Endometrial microvascular endothelial cells (primary cell): ENCODE measurements around the gene RBBP5. TPM values are rescaled to one million over a fixed set of nuclear protein-coding genes. Genes with fewer than 3 reads are reported as not detected.

Source experiments
- in situ Hi-C: cut with HindIII; loops from 2 replicates; pipeline ENCODE4 v1.10.0; 2017; ENCODE audit warnings: low sequenced_read_pairs, low pct_unique_long_range_greater_than_20kb; ENCODE audit errors: inconsistent ontology term
- total RNA-seq: library from RNA; depleted of rRNA; stranded (reverse); fragments of >200 nt; gene quantifications from one replicate; pipeline ENCODE4 v1.2.3, GENCODE V29; 2015; ENCODE audit errors: inconsistent ontology term

Gene RBBP5
- total RNA-seq, 1 donor from 2014 or later, result 15.4 TPM

DNA sequence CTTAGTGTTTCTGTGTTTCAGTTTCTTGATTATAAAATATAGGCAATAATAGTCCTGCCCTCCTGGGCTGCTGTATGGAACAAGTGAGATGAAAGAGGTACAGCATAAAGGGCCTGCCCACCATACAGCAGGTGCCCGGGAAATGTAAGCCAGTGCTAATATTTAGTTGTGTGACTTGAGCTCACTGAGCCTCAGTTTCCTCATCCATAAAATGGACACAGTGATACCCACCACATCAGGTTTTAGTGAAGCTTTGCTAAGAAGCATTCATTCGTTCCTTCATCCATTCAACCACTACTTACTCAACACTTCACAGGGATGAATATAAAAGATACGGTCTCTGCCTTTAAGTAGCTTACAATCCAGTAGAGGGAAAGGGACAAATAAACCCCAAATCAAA, 58.9 kb downstream of the RBBP5 start:
- in situ Hi-C loops, result no loop called here

DNA sequence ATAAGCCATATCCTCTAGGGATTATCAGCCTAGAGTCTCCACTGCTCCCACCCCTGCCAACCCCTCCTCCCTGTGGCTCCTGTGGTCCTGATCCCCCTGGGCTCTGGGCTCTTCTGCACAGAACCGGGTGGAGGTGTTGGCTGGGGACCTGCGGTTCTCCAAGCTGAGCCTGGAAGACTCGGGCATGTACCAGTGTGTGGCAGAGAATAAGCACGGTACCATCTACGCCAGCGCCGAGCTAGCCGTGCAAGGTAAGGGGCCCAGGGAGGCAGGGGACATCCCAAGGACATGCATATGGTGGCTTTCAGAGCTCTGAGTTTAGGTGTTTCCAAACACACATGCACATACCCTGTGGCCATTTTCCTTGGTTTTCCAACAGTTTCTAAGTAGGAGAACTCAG, 59.5 kb downstream of the RBBP5 start:
- in situ Hi-C loops, result no loop called here

GRCh38 chr1:205061665-205062069, 60.1 kb downstream of the RBBP5 start:
- in situ Hi-C loops, result no loop called here

DNA sequence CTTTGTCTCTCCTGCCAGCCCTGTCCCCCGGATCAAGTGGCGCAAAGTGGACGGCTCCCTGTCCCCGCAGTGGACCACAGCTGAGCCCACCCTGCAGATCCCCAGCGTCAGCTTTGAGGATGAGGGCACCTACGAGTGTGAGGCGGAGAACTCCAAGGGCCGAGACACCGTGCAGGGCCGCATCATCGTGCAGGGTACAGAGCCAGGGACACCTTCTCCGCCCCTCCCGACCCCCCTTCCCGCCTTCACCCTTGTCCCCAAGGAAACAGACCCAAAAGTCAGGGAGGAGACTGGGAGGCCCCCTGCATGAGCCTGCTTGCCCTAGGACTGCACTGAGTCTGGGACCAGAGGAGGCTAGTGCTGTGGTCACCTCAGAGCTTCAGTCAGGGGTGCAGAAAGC, 60.6 kb downstream of the RBBP5 start:
- in situ Hi-C loops, result no loop called here

GRCh38 chr1:205060746-205061145, 61.0 kb downstream of the RBBP5 start:
- in situ Hi-C loops, result no loop called here

DNA sequence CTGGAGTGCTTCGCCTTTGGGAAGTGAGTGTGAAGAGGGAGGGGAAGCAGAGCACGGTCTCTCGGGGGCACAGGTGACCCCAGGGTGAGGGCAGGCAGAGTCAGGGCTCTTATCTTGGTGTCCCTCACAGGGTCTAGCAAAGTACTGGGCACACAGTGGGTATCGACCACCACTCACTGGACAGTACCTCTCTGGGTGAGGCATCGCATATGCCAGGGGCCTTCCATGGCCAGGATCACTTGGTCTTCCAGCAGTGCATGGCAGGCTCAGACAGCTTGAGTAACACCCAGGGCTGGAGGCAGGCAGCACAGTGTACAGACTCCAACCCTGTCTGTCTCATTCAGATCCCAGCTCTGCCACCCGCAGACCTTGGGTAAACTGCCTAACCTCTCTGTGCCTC, 62.1 kb downstream of the RBBP5 start:
- in situ Hi-C loops, result no loop called here

- in situ Hi-C loops, result no loop called here
Measured at GRCh38 chr1:205058853-205059252, 62.9 kb downstream of the RBBP5 start.

DNA sequence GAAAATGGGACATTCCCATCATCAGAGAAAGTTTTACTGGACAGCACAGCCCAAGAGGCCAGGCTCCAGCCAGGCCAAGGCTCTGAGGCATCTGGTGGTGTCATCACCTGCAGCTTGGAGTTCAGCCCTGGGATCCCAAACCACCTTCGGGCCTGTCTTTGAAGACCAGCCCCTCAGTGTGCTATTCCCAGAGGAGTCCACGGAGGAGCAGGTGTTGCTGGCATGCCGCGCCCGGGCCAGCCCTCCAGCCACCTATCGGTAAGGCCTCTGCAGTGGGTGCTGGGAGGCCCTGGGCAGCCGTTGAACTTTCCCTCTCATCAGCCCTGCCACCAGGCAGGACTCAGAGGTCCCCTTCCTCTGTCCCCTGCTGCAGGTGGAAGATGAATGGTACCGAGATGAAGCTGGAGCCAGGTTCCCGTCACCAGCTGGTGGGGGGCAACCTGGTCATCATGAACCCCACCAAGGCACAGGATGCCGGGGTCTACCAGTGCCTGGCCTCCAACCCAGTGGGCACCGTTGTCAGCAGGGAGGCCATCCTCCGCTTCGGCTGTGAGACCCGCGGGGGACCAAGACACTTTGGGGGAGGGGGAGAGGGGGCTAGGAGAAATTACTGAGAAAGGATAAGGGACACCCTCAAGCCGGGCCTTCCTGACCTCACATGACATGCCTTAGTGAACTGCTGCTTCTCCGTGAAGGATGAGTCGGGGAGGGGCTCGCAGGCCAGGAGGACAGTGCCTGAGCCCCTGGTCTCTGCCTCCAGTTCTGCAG, 63.8 kb downstream of the RBBP5 start:
- in situ Hi-C loops, result no loop called here

DNA sequence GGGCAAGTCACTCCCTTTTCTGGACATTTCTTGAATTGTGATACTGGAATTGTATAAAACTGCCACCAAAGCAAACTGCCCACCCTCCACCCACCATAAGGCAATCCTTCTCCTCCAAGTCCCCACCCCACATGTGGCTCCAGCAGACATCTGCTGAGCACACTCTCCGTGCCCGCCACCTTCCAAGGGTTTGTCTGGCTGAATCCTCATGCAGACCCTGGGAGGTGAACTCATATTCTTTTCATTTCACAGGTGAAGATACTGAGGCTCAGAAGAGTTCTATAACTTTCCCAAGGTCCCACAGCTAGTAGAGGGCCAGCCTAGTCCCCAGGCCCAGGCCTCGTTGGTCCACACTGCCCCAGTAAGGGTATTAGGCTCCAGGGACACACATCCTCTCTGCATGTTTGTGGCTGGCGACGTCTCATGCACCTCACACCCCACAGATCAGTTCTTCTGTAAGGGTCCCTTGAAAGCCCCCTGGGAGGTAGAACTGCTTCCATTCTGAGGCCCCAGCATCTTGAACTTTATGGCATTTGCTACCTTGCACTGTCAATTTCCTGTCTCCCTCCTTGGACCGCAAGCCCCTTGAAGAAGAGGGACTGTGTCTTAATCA, 64.7 kb downstream of the RBBP5 start:
- in situ Hi-C loops, result no loop called here

DNA sequence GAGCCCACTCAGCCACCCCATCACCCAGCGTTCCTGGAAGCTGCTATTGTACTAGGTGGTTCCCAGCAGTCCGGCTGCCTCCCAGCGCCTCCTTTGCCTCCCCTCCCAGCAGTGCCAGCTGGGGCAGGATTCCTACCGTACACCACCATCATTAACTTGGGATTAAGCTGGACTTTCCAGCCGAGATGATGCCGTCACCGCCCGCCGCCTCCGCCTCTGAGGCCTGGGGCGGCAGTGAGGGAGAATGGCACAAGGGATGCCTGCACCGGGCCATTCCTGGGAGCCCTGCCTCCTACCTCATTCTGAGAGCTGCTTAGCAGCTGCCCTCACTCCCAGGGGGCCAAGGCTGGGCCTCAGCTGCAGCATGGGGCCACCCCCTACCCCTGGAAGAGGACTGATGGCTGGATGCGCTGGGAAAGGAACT, 65.6 kb downstream of the RBBP5 start:
- in situ Hi-C loops, result no loop called here

GRCh38 chr1:205054013-205054412, 67.8 kb downstream of the RBBP5 start:
- in situ Hi-C loops, result no loop called here

DNA sequence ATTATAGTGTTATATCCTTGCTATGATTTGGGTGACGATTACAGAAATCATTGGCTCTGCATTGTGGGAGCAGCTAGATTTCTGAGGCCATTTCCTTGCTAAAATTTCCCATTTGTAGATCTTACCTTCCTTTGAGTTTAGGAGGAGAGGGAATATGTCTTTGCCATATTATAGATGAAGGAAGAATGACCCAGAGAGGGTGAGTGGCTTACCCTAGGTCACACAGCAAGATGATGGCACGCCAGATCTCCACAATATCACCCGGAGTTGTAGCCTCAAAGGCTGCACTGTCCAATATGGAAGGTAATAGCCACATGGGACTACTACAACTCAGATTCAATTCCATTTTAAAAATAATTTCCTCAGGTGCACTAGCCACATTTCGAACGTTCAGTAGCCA, 68.5 kb downstream of the RBBP5 start:
- in situ Hi-C loops, result no loop called here

DNA sequence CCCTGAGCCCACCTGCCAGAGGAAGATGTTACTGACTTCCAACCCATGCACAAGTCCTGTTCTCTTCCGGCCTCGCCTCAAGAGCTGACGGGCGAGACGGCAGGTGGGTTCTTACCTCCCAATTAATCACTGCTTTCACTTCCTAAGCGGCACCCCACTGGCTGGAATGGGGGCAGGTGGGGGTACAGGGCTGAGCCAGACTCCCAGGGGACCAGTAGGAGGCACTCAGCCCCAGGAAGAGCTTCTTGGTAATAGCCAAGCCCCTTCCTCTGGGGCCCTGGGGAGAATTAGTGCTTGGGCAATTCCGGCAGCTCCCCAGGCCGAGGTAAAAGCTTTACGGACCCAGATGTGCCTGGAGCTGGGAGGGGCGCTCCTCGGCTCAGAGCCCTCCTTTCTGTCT, 69.1 kb downstream of the RBBP5 start:
- in situ Hi-C loops, result no loop called here

GRCh38 chr1:205049479-205049878, 72.3 kb downstream of the RBBP5 start:
- in situ Hi-C loops, result no loop called here

GRCh38 chr1:205048382-205048781, 73.4 kb downstream of the RBBP5 start:
- in situ Hi-C loops, result no loop called here

DNA sequence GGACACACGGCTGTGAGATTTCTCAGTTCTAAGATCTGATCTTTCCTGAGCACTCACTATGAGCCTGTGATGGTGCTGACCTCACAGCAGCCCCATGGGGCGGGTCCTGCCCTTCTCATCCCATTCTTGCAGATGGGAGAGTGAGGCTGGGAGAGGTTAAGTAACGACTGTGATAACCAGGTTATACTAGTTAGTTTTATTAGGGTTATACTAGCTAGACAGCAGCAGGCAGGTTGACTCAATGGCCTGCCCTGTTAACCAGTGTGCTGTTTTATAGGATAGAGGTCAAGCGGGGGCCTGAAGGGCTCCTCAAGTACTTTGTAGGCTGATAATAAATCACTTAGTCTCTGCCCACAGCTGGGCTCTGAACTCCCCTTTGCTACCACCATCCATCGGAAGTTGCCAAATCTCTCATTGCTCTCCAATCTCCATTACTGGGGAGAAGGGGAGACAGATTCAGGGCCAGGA, 74.0 kb downstream of the RBBP5 start:
- in situ Hi-C loops, result no loop called here

- in situ Hi-C loops, result no loop called here
Measured at GRCh38 chr1:205046870-205047269, 74.9 kb downstream of the RBBP5 start.

GRCh38 chr1:205045146-205045545, 76.6 kb downstream of the RBBP5 start:
- in situ Hi-C loops, result no loop called here

DNA sequence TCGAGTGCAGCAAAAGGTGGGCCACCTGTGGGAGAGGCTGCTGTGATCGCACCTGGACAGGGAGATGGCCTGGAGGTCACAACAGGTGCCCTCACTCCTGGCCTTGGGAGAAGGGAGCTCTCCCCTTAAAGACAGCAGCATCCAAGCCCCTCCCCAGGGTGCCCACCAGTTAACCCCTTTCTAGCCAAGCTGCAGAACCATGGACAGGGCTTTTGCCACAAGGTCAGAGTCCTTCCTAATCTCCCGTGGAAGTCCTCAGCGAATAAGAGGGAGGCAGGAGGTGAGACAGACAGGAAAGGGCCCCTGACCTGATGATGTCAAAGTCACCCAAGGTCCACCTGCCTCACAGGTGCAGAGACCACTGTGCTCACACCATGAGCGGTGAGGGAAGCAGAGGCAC, 77.0 kb downstream of the RBBP5 start:
- in situ Hi-C loops, result no loop called here

DNA sequence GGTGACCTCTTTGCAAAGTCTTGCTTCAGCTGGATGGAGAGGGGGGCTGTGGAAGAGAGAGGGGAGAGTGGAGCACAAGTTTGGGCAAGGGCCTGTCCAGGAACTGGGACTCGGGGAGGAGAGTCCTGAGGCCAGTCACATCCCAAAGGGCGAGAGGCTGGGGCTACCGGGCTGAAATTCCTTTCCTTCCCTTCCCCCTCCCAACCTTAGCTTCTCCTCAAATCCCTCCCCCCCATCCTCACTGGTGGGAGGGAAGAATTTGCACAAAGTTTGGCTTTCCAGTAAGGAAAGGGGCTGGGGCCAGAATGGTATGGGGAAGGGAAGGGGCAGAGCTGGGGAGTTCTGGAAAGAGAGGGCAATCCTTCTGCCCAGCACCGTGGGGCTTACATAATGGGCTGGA, 77.9 kb downstream of the RBBP5 start:
- in situ Hi-C loops, result no loop called here
